Thoracic aorta (tissue), 2 donors: ENCODE data around the gene SMIM35. TPM values are rescaled to one million over a fixed set of nuclear protein-coding genes. Genes with fewer than 3 reads are reported as not detected.

Experiments
- ATAC-seq: fragments of 150-250 bp; one replicate; pipeline ENCODE4 v1.8.0; 2017; ENCODE audit warnings: low read depth; ENCODE audit not compliant: insufficient number of reproducible peaks, low FRiP score
- DNase-seq: peaks from one replicate; pipeline ENCODE4 v3.0.0-alpha.2; 2020; ENCODE audit warnings: low spot score
- H3K27ac ChIP-seq, 2 donors: fragments of 200-600 bp; sonication (generic); 1 replicate in 1 of 2; 2 replicates in 1 of 2; pipeline ENCODE4 v1.5.1; 2016; ENCODE audit warnings: mild to moderate bottlenecking in 2 of 2, moderate library complexity in 2 of 2
- H3K27me3 ChIP-seq: fragments of 200-600 bp; sonication (generic); replicated peaks from 2 replicates; pipeline ENCODE4 v1.6.0; 2016; ENCODE audit warnings: mild to moderate bottlenecking; ENCODE audit not compliant: insufficient read depth
- H3K36me3 ChIP-seq: fragments of 200-600 bp; sonication (generic); one replicate; pipeline ENCODE4 v1.5.1; 2016
- H3K4me1 ChIP-seq, 2 donors: fragments of 200-600 bp; sonication (generic); 1 replicate in 1 of 2; 2 replicates in 1 of 2; pipeline versions ENCODE4 v1.5.1 to v1.6.0; 2016; ENCODE audit warnings: low read depth in 2 of 2, mild to moderate bottlenecking in 1 of 2; ENCODE audit not compliant: control insufficient read depth in 1 of 2
- H3K4me3 ChIP-seq: fragments of 200-600 bp; sonication (generic); 2 replicates; pipeline ENCODE4 v1.5.1; 2016; ENCODE audit warnings: mild to moderate bottlenecking
- H3K9me3 ChIP-seq: fragments of 200-600 bp; sonication (generic); 2 replicates; pipeline ENCODE4 v1.5.1; 2016
- CTCF ChIP-seq: fragments of 200-600 bp; sonication (generic); IDR thresholded peaks from one replicate; pipeline ENCODE4 v1.5.1; 2019; ENCODE audit warnings: antibody characterized with exemption
- total RNA-seq, 2 donors: library from RNA; depleted of rRNA; stranded (reverse); fragments of >200 nt; gene quantifications; one replicate each; pipeline versions ENCODE4 v1.1.0 to v1.2.3, GENCODE V29; 2016

The SMIM35 gene
- total RNA-seq, 2 donors from 2014 or later, result not detected

DNA sequence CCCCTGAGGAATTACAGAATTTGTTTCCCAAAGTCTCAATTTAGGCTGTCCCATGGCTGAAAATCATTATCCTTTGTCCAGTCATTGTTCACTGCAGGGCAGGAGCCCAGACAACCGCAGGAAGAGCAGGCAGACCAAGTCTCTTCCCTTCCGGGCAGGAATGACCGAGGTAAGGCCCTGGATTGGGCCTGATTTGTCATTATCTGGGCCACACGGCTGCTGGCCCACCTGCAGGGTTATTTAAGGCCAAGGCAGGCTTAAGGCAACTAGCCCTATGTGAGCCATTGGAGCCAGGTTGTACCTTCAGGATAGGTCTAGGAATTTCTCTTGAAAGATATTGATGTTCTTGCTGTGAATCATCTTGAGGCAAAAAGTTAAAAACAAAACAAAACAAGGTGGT lies 110.3 kb downstream of the SMIM35 start:
- Histone ChIP-seq H3K4me3 (no peak overlapping the region), H3K27ac (no peak overlapping the region), H3K27me3 (no peaks in the 10 kb centered on the region), H3K4me1 (no peaks in the 10 kb centered on the region), H3K9me3 (no peaks in the 10 kb centered on the region), H3K36me3 (no peaks in the 10 kb centered on the region)
- no peak for TF ChIP-seq CTCF
- DNase-seq (no peak), ATAC-seq (no peak)

DNA sequence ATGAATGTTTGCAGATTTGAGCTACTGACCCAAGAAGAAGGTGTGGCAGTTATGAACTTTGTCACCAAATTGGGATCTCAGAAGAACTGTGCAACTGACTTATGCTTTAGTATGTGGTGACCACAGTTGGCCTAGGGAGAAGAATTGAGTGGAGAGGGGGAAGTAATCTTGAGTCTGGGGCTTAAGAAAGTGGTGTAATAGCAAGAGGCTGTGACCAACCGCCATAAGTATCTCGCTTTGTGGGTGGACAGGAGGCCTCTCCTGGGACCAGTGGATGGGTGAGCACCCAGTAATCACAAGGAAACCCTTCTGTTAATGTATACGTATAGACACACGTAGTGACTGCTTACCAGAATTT lies 113.3 kb downstream of the SMIM35 start:
- DNase-seq (no peak), ATAC-seq (no peak)
- Histone ChIP-seq H3K4me1 (peaks cover 0 to 4% of the 10 kb centered on the region in 2 donors), H3K9me3 (no peaks in the 10 kb centered on the region), H3K27ac (no peak overlapping the region), H3K27me3 (no peaks in the 10 kb centered on the region), H3K4me3 (no peak overlapping the region), H3K36me3 (no peaks in the 10 kb centered on the region)
- TF ChIP-seq CTCF, result no peak

DNA sequence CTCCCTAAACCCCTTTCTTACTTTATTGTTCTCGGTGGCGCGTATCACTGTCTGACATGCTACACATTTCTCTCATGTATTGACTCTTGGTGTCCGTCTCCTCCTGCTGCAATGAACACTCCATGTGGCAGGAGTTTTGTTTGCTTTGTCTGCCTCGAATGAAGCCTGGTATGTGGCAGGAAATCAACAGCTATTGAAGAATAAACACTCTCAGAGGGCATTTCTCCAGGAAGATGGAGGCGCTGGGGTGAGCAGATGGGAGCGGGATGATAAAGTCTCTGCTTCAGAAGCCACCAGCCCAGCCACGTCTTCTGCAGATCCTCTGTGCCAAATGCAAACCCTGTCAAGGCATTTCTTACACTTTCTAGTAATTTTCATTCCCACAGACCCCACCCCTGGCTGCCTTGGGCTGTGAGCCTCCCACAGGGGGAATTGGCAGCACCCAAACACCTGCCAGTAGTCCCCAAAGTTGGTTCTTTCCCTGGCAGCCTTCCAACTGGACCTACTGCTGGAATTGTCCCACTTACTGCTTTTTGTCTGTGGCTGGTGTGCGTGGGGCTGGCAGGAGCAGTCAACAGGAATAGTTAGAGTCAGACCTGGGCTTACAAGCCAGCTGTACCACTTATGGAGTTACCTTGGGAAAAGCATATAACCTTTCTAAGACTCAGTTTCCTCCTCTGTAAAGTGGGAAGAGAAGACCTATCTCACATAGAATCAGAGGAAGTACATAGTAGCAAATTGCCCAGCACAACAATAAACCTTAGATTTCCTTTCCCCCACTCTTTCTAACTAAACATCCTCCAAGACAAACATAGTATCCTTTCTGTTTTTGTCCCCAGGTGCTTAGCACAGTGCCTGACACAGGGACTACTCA lies 113.9 kb downstream of the SMIM35 start:
- Histone ChIP-seq H3K27me3 (no peaks in the 10 kb centered on the region), H3K27ac (no peak overlapping the region), H3K36me3 (no peaks in the 10 kb centered on the region), H3K4me3 (no peak overlapping the region), H3K9me3 (no peaks in the 10 kb centered on the region), H3K4me1 (peaks cover 0 to 4% of the 10 kb centered on the region in 2 donors)
- no peak for TF ChIP-seq CTCF
- ATAC-seq, result no peak
- DNase-seq, result no peak

GRCh38 chr11:117972044-117972443 lies 114.7 kb downstream of the SMIM35 start:
- Histone ChIP-seq H3K4me3 (no peak overlapping the region), H3K9me3 (no peaks in the 10 kb centered on the region), H3K36me3 (no peaks in the 10 kb centered on the region), H3K4me1 (peaks cover 0 to 4% of the 10 kb centered on the region in 2 donors), H3K27ac (no peak overlapping the region), H3K27me3 (no peaks in the 10 kb centered on the region)
- no peak for DNase-seq
- no peak for TF ChIP-seq CTCF
- no peak for ATAC-seq

GRCh38 chr11:117970400-117971024 lies 116.3 kb downstream of the SMIM35 start:
- TF ChIP-seq CTCF, result no peak
- Histone ChIP-seq H3K4me3 (no peak overlapping the region), H3K4me1 (peaks cover 0 to 4% of the 10 kb centered on the region in 2 donors), H3K9me3 (no peaks in the 10 kb centered on the region), H3K36me3 (no peaks in the 10 kb centered on the region), H3K27me3 (no peaks in the 10 kb centered on the region), H3K27ac (no peak overlapping the region)
- ATAC-seq (no peak), DNase-seq (no peak)
